ENCODE measurements around the gene EFCAB10. TPM values are rescaled to one million over a fixed set of nuclear protein-coding genes. Genes with fewer than 3 reads are reported as not detected.
A peak's percentile ranks its signal among the peaks of the same experiment; 100 is the strongest.

EFCAB10 gene
- total RNA-seq, 4 donors from 2014 or later = not detected

DNA sequence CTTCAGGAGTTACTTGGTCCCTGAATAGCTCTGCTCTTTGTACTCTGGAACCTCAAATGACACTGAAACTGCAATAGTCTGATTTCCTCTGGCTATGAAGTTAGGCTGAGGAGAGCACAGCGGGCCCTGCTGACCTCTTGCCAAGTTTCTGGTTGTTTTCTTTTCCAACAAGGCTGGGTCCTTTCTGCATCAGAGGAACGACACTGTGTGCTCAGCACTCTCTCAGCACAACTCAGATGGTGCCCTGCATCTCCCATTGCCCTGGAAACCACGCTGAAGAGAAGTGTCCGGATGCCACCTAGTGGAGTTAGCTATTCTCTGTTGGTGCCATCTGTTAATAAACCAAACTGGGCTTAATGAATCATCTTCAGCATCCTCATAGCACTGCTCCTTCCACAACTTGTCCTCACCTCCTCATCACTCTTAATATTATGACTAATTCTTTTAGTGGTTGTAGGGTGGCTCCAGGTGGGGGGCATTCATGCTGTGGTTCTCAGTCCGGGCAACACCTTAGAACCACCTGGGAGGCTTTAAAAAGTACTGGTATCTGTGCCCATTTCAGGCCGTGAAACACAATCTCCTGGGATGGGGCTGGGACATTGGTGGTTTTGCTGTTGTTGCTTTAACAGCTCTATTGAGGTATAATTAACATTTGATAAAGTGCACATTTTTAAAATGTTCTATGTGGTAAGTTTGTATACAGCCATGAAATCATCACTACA lies 8.2 kb upstream of the EFCAB10 start:
- no peaks in the 10 kb centered on the region for H3K27me3 ChIP-seq
- TF ChIP-seq CTCF (IDR thresholded peaks at IDR 0.05) = peak; percentile 12 to 70 (median 37)
- TF ChIP-seq POLR2A (IDR thresholded peaks at IDR 0.05) = no peak
- H3K36me3 ChIP-seq = no peaks in the 10 kb centered on the region
- no peaks in the 10 kb centered on the region for H3K9me3 ChIP-seq
- intact Hi-C loops (cut with DNase I) = no loop called here
- no peak overlapping the region for H3K27ac ChIP-seq
- DNase-seq = no peak
- H3K4me1 ChIP-seq = no peaks in the 10 kb centered on the region
- H3K4me3 ChIP-seq = no peak overlapping the region
- WGBS, 2 donors = 24 to 36% methylated on average over 6 of the region's 6 CpGs

GRCh38 chr7:105587909-105588635 lies 6.8 kb upstream of the EFCAB10 start:
- intact Hi-C loops (cut with DNase I) = no loop called here
- H3K4me3 ChIP-seq = no peak overlapping the region
- no peaks in the 10 kb centered on the region for H3K36me3 ChIP-seq
- no peak overlapping the region for H3K27ac ChIP-seq
- 79 to 80% methylated on average over 8 to 11 of the region's 12 CpGs for WGBS, 2 donors
- TF ChIP-seq POLR2A (IDR thresholded peaks at IDR 0.05) = no peak
- no peak for TF ChIP-seq CTCF (IDR thresholded peaks at IDR 0.05)
- H3K27me3 ChIP-seq = no peaks in the 10 kb centered on the region
- no peaks in the 10 kb centered on the region for H3K4me1 ChIP-seq
- no peak for DNase-seq
- no peaks in the 10 kb centered on the region for H3K9me3 ChIP-seq

DNA sequence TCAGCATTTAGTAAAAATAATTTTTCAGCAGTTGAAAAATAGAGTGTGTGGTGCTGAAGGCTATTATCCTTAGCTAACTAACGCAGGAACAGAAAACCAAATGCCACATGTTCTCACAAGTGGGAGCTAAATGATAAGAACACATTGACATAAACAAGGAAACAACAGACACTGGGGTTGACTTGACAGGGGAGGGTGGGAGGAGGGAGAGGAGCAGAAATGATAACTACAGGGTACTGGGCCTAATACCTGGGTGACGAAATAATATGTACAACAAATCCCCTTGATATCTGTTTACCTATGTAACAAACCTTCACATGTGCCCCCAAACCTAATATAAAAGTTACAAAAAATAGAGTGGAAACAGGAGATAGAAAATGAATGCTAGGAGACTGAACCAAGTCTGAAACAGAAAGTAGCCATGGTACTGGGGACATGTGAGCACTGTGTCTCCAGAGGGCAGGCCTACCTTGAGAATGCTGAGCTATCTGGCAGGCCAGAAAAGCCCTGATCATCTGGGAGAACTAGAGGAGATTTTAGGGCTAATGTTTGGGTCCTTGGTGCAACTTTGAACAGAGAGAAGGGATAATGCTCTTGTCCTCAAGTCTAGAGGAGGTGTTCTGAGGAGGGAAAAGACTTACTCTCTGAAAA lies 4.7 kb upstream of the EFCAB10 start:
- DNase-seq = no peak
- intact Hi-C loops (cut with DNase I) = no loop called here
- Histone ChIP-seq H3K9me3 (no peaks in the 10 kb centered on the region), H3K27me3 (peaks cover 0 to 7% (median 0%) of the 10 kb centered on the region in 4 donors), H3K4me3 (no peak overlapping the region), H3K27ac (no peak overlapping the region), H3K36me3 (no peaks in the 10 kb centered on the region), H3K4me1 (peaks cover 0 to 7% (median 4%) of the 10 kb centered on the region in 3 donors)
- WGBS, 2 donors = 91 to 97% methylated on average over 2 of the region's 2 CpGs
- no peak for TF ChIP-seq POLR2A (IDR thresholded peaks at IDR 0.05)
- TF ChIP-seq CTCF (IDR thresholded peaks at IDR 0.05) = no peak

GRCh38 chr7:105584165-105584564 lies 2.9 kb upstream of the EFCAB10 start:
- no peaks in the 10 kb centered on the region for H3K9me3 ChIP-seq
- no peaks in the 10 kb centered on the region for H3K36me3 ChIP-seq
- DNase-seq = no peak
- H3K4me3 ChIP-seq = no peak overlapping the region
- TF ChIP-seq POLR2A (IDR thresholded peaks at IDR 0.05) = no peak
- no peak for TF ChIP-seq CTCF (IDR thresholded peaks at IDR 0.05)
- no peak overlapping the region for H3K27ac ChIP-seq
- peaks cover 0 to 8% (median 4%) of the 10 kb centered on the region in 3 donors for H3K4me1 ChIP-seq
- intact Hi-C loops (cut with DNase I) = no loop called here
- WGBS, 2 donors = 95 to 96% methylated on average over 5 of the region's 5 CpGs
- H3K27me3 ChIP-seq = peaks cover 0 to 9% (median 0%) of the 10 kb centered on the region in 4 donors

DNA sequence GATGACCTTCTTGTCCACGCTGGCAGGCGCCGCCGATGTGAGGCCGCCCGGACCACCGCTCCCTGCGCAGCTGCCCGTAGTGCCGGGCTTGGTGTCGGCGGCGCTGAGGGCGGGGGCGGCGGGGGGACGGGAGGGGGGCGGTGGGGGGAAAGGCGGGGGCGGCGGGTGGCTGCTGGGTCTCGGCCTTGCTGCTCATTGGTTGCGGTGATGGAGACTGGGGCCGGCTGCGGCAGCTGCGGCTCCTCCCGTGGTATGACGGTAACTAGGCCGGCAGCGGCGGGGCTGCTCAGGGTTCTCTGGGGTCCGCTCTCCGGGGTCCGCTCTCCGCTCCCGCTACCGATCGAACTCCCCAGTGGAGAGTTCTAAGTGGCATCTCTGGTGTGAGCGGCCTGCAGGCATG lies 1.8 kb upstream of the EFCAB10 start:
- Histone ChIP-seq H3K4me3 (no peak overlapping the region), H3K9me3 (no peaks in the 10 kb centered on the region), H3K27me3 (peaks cover 0 to 9% (median 0%) of the 10 kb centered on the region in 4 donors), H3K4me1 (peaks cover 0 to 8% (median 4%) of the 10 kb centered on the region in 3 donors), H3K36me3 (no peaks in the 10 kb centered on the region), H3K27ac (no peak overlapping the region)
- no peak for TF ChIP-seq POLR2A (IDR thresholded peaks at IDR 0.05)
- no peak for TF ChIP-seq CTCF (IDR thresholded peaks at IDR 0.05)
- 75% methylated on average over 8 of the region's 39 CpGs; no CpG with 5 or more reads in 1 of the 2 donors for WGBS, 2 donors
- DNase-seq = no peak
- intact Hi-C loops (cut with DNase I) = no loop called here

Data from esophagus squamous epithelium (tissue), 5 donors.